HG02884 (cell line): ENCODE data around the gene HHAT.
A peak's percentile ranks its signal among the peaks of the same experiment; 100 is the strongest.

Experiments
- ATAC-seq: cut with Tn5 transposase; IDR thresholded peaks from one replicate; pipeline ENCODE4 v1.9.1; 2021; ENCODE audit warnings: mild to moderate bottlenecking, moderate library complexity; ENCODE audit not compliant: unreplicated experiment

The HHAT gene

GRCh38 chr1:210328746-210329503 lies at the start of gene HHAT:
Gene HHAT, plus strand, starts transcription at chr1:210328902. Its CDS starts 20,074 bp downstream, at chr1:210348976.
- peak; percentile 43 for ATAC-seq

- ATAC-seq, result no peak
Measured at GRCh38 chr1:210280221-210280620, 48.5 kb upstream of the HHAT start.

- ATAC-seq, result no peak
Measured at GRCh38 chr1:210288116-210288515, 40.6 kb upstream of the HHAT start.

GRCh38 chr1:210289248-210289647 lies 39.5 kb upstream of the HHAT start:
- no peak for ATAC-seq

GRCh38 chr1:210291081-210291764 lies 37.5 kb upstream of the HHAT start:
- no peak for ATAC-seq

- no peak for ATAC-seq
Measured at GRCh38 chr1:210291786-210292230, 36.9 kb upstream of the HHAT start.

- ATAC-seq, result peak; percentile 83
Measured at GRCh38 chr1:210292231-210292871, 36.4 kb upstream of the HHAT start.

GRCh38 chr1:210293171-210293607 lies 35.5 kb upstream of the HHAT start:
- no peak for ATAC-seq

GRCh38 chr1:210294999-210295745 lies 33.5 kb upstream of the HHAT start:
- ATAC-seq, result no peak

GRCh38 chr1:210296682-210297081 lies 32.0 kb upstream of the HHAT start:
- ATAC-seq, result no peak

- ATAC-seq, result no peak
Measured at GRCh38 chr1:210298296-210298695, 30.4 kb upstream of the HHAT start.

- no peak for ATAC-seq
Measured at GRCh38 chr1:210298936-210299335, 29.8 kb upstream of the HHAT start.

GRCh38 chr1:210299501-210299900 lies 29.2 kb upstream of the HHAT start:
- ATAC-seq, result no peak

- ATAC-seq, result no peak
Measured at GRCh38 chr1:210300923-210301614, 27.6 kb upstream of the HHAT start.

GRCh38 chr1:210301615-210302000 lies 27.1 kb upstream of the HHAT start:
- ATAC-seq, result no peak

GRCh38 chr1:210302501-210302900 lies 26.2 kb upstream of the HHAT start:
- ATAC-seq, result no peak

- ATAC-seq, result no peak
Measured at GRCh38 chr1:210303391-210303790, 25.3 kb upstream of the HHAT start.

- no peak for ATAC-seq
Measured at GRCh38 chr1:210310562-210311153, 18.0 kb upstream of the HHAT start.

- no peak for ATAC-seq
Measured at GRCh38 chr1:210311726-210312493, 16.8 kb upstream of the HHAT start.
